Activated CD4-positive, alpha-beta memory T cell treated with anti-CD3 and anti-CD28 coated beads for 36 hours (primary cell): Measurements from ENCODE around the gene KDM4C. TPM values are rescaled to one million over a fixed set of nuclear protein-coding genes. Genes with fewer than 3 reads are reported as not detected.

Experiments
- CTCF ChIA-PET: fragments of 350-600 bp; sonication (Branson Sonifier 250); formaldehyde crosslinking; loops from one replicate; lab custom pipeline; 2021; ENCODE audit warnings: antibody characterized with exemption, inconsistent platforms; lab: Charles Lee
- POLR2A ChIA-PET: fragments of 350-600 bp; sonication (Branson Sonifier 250); formaldehyde crosslinking; loops from one replicate; lab custom pipeline; 2021; ENCODE audit warnings: antibody characterized with exemption; lab: Charles Lee
- DNase-seq: peaks from one replicate; pipeline ENCODE4 v3.0.0-alpha.2; 2020
- H3K27ac Mint-ChIP-seq: one replicate; pipeline ENCODE4 v1.8.0; 2021; ENCODE audit warnings: mixed read lengths
- H3K27me3 Mint-ChIP-seq: one replicate; pipeline ENCODE4 v1.8.0; 2021; ENCODE audit warnings: mixed read lengths
- H3K36me3 Mint-ChIP-seq: one replicate; pipeline ENCODE4 v1.8.0; 2021; ENCODE audit warnings: mixed read lengths
- H3K4me1 Mint-ChIP-seq: one replicate; pipeline ENCODE4 v1.8.0; 2021; ENCODE audit warnings: low read depth, mixed read lengths
- H3K4me3 Mint-ChIP-seq: one replicate; pipeline ENCODE4 v1.8.0; 2021; ENCODE audit warnings: mild to moderate bottlenecking, mixed read lengths
- H3K9me3 Mint-ChIP-seq: one replicate; pipeline ENCODE4 v1.8.0; 2021; ENCODE audit warnings: mixed read lengths
- intact Hi-C: fragments of 100-400 bp; cut with micrococcal nuclease; formaldehyde crosslinking; loops from one replicate; pipeline ENCODE4 v1.15.1; 2023
- total RNA-seq, 2 experiments: library from RNA; stranded (reverse); gene quantifications; one replicate each; pipeline ENCODE4 v1.2.3, GENCODE V29; 2021

The KDM4C gene
- total RNA-seq, 2 experiments from 2014 or later: 26.2 to 28.8 TPM

GRCh38 chr9:7086389-7086788 is 328.6 kb downstream of the KDM4C start:
- POLR2A ChIA-PET: interaction anchor here (0.7 kb wide), 1 partner anchor 28 kb away, joined by 3 read pairs; no protein-coding TSS in a partner anchor
- Mint-ChIP-seq H3K36me3 (peaks cover 14% of the 10 kb centered on the region), H3K9me3 (no peaks in the 10 kb centered on the region), H3K27me3 (no peaks in the 10 kb centered on the region), H3K27ac (no peak overlapping the region), H3K4me1 (no peaks in the 10 kb centered on the region), H3K4me3 (no peak overlapping the region)
- DNase-seq: no peak
- intact Hi-C loops: no loop called here
- CTCF ChIA-PET: no interaction called here

GRCh38 chr9:7088611-7089010 is 330.8 kb downstream of the KDM4C start:
- ChIA-PET CTCF (no interaction called here), POLR2A (no interaction called here)
- no peak for DNase-seq
- H3K4me1 Mint-ChIP-seq: no peaks in the 10 kb centered on the region
- H3K36me3 Mint-ChIP-seq: peaks cover 18% of the 10 kb centered on the region
- no peaks in the 10 kb centered on the region for H3K9me3 Mint-ChIP-seq
- no peak overlapping the region for H3K4me3 Mint-ChIP-seq
- intact Hi-C loops: no loop called here
- no peak overlapping the region for H3K27ac Mint-ChIP-seq
- no peaks in the 10 kb centered on the region for H3K27me3 Mint-ChIP-seq

GRCh38 chr9:7089406-7090193 is 331.8 kb downstream of the KDM4C start:
- Mint-ChIP-seq H3K4me3 (no peak overlapping the region), H3K27ac (no peak overlapping the region), H3K9me3 (no peaks in the 10 kb centered on the region), H3K4me1 (no peaks in the 10 kb centered on the region), H3K27me3 (no peaks in the 10 kb centered on the region), H3K36me3 (peaks cover 20% of the 10 kb centered on the region)
- ChIA-PET CTCF (interaction anchor here (1.0 kb wide), 1 partner anchor 11 kb away, joined by 3 read pairs; no protein-coding TSS in a partner anchor), POLR2A (no interaction called here)
- DNase-seq: no peak
- intact Hi-C loops: no loop called here

GRCh38 chr9:7093040-7093439 is 335.3 kb downstream of the KDM4C start:
- Mint-ChIP-seq H3K4me1 (no peaks in the 10 kb centered on the region), H3K4me3 (no peak overlapping the region), H3K9me3 (no peaks in the 10 kb centered on the region), H3K36me3 (peaks cover 31% of the 10 kb centered on the region), H3K27me3 (no peaks in the 10 kb centered on the region), H3K27ac (no peak overlapping the region)
- ChIA-PET CTCF (no interaction called here), POLR2A (no interaction called here)
- DNase-seq: no peak
- intact Hi-C loops: no loop called here

GRCh38 chr9:7094052-7094451 is 336.3 kb downstream of the KDM4C start:
- Mint-ChIP-seq H3K4me1 (no peaks in the 10 kb centered on the region), H3K27ac (no peak overlapping the region), H3K36me3 (peaks cover 38% of the 10 kb centered on the region), H3K4me3 (no peak overlapping the region), H3K9me3 (peaks cover 6% of the 10 kb centered on the region), H3K27me3 (no peaks in the 10 kb centered on the region)
- POLR2A ChIA-PET: no interaction called here
- DNase-seq: no peak
- intact Hi-C loops: no loop called here
- CTCF ChIA-PET: no interaction called here

GRCh38 chr9:7094576-7094975 is 336.8 kb downstream of the KDM4C start:
- CTCF ChIA-PET: no interaction called here
- intact Hi-C loops: no loop called here
- Mint-ChIP-seq H3K27ac (no peak overlapping the region), H3K36me3 (peaks cover 43% of the 10 kb centered on the region), H3K27me3 (no peaks in the 10 kb centered on the region), H3K9me3 (peaks cover 10% of the 10 kb centered on the region), H3K4me3 (no peak overlapping the region), H3K4me1 (no peaks in the 10 kb centered on the region)
- no peak for DNase-seq
- POLR2A ChIA-PET: no interaction called here

- H3K36me3 Mint-ChIP-seq: peaks cover 44% of the 10 kb centered on the region
- no peak overlapping the region for H3K4me3 Mint-ChIP-seq
- H3K9me3 Mint-ChIP-seq: peaks cover 10% of the 10 kb centered on the region
- POLR2A ChIA-PET: no interaction called here
- H3K27ac Mint-ChIP-seq: no peak overlapping the region
- DNase-seq: no peak
- no peaks in the 10 kb centered on the region for H3K27me3 Mint-ChIP-seq
- CTCF ChIA-PET: no interaction called here
- no peaks in the 10 kb centered on the region for H3K4me1 Mint-ChIP-seq
- intact Hi-C loops: no loop called here
Observed at GRCh38 chr9:7095058-7095457, 337.3 kb downstream of the KDM4C start.

GRCh38 chr9:7097040-7097715 is 339.4 kb downstream of the KDM4C start:
- Mint-ChIP-seq H3K27ac (no peak overlapping the region), H3K9me3 (peaks cover 10% of the 10 kb centered on the region), H3K36me3 (peaks cover 44% of the 10 kb centered on the region), H3K27me3 (no peaks in the 10 kb centered on the region), H3K4me1 (no peaks in the 10 kb centered on the region), H3K4me3 (no peak overlapping the region)
- intact Hi-C loops: no loop called here
- CTCF ChIA-PET: interaction anchor here (0.6 kb wide), 2 partner anchors 15 to 657 kb away, joined by 3 read pairs; no protein-coding TSS in a partner anchor
- POLR2A ChIA-PET: no interaction called here
- DNase-seq: no peak

- intact Hi-C loops: no loop called here
- Mint-ChIP-seq H3K9me3 (peaks cover 10% of the 10 kb centered on the region), H3K36me3 (peaks cover 42% of the 10 kb centered on the region), H3K27me3 (no peaks in the 10 kb centered on the region), H3K4me1 (no peaks in the 10 kb centered on the region), H3K27ac (no peak overlapping the region), H3K4me3 (no peak overlapping the region)
- ChIA-PET POLR2A (no interaction called here), CTCF (no interaction called here)
- DNase-seq: no peak
Observed at GRCh38 chr9:7097785-7098752, 340.3 kb downstream of the KDM4C start.

- intact Hi-C loops: no loop called here
- peaks cover 10% of the 10 kb centered on the region for H3K9me3 Mint-ChIP-seq
- no peaks in the 10 kb centered on the region for H3K4me1 Mint-ChIP-seq
- H3K36me3 Mint-ChIP-seq: peaks cover 45% of the 10 kb centered on the region
- ChIA-PET CTCF (no interaction called here), POLR2A (no interaction called here)
- H3K27ac Mint-ChIP-seq: no peak overlapping the region
- no peaks in the 10 kb centered on the region for H3K27me3 Mint-ChIP-seq
- no peak overlapping the region for H3K4me3 Mint-ChIP-seq
- no peak for DNase-seq
Observed at GRCh38 chr9:7103367-7103766, 345.6 kb downstream of the KDM4C start.

GRCh38 chr9:7103771-7104170 is 346.0 kb downstream of the KDM4C start:
- Mint-ChIP-seq H3K36me3 (peaks cover 42% of the 10 kb centered on the region), H3K4me1 (no peaks in the 10 kb centered on the region), H3K9me3 (peaks cover 7% of the 10 kb centered on the region), H3K4me3 (no peak overlapping the region), H3K27me3 (no peaks in the 10 kb centered on the region), H3K27ac (no peak overlapping the region)
- no peak for DNase-seq
- intact Hi-C loops: no loop called here
- CTCF ChIA-PET: no interaction called here
- POLR2A ChIA-PET: no interaction called here

- no peaks in the 10 kb centered on the region for H3K9me3 Mint-ChIP-seq
- H3K4me1 Mint-ChIP-seq: no peaks in the 10 kb centered on the region
- ChIA-PET CTCF (no interaction called here), POLR2A (no interaction called here)
- H3K27me3 Mint-ChIP-seq: no peaks in the 10 kb centered on the region
- H3K36me3 Mint-ChIP-seq: peaks cover 38% of the 10 kb centered on the region
- intact Hi-C loops: no loop called here
- no peak overlapping the region for H3K4me3 Mint-ChIP-seq
- no peak for DNase-seq
- H3K27ac Mint-ChIP-seq: no peak overlapping the region
Observed at GRCh38 chr9:7104625-7105024, 346.9 kb downstream of the KDM4C start.
